Skeletal muscle satellite cell (primary cell): ENCODE measurements around the gene RAPH1.

Experiments
- H3K27me3 ChIP-seq: 2 replicates; pipeline ENCODE4 v1.7.0; 2013; ENCODE audit warnings: low read length; ENCODE audit not compliant: control insufficient read depth, insufficient read depth
- H3K36me3 ChIP-seq: 2 replicates; pipeline ENCODE4 v1.7.0; 2013; ENCODE audit warnings: mild to moderate bottlenecking, control low read depth, low read length; ENCODE audit not compliant: insufficient read depth
- H3K4me1 ChIP-seq: 2 replicates; pipeline ENCODE4 v1.7.0; 2013; ENCODE audit warnings: low read length; ENCODE audit not compliant: control insufficient read depth, insufficient read depth
- H3K4me2 ChIP-seq: 2 replicates; pipeline ENCODE4 v1.7.0; 2013; ENCODE audit warnings: mild to moderate bottlenecking, low read length
- H3K4me3 ChIP-seq: 2 replicates; pipeline ENCODE4 v1.7.0; 2013; ENCODE audit warnings: low read length
- H3K9ac ChIP-seq: 2 replicates; pipeline ENCODE4 v1.7.0; 2013; ENCODE audit warnings: mild to moderate bottlenecking, low read depth, low read length, moderate library complexity
- H3K9me3 ChIP-seq: replicated peaks from 2 replicates; pipeline ENCODE4 v1.7.0; 2013; ENCODE audit warnings: mild to moderate bottlenecking, control low read depth, low read length

RAPH1 gene

DNA sequence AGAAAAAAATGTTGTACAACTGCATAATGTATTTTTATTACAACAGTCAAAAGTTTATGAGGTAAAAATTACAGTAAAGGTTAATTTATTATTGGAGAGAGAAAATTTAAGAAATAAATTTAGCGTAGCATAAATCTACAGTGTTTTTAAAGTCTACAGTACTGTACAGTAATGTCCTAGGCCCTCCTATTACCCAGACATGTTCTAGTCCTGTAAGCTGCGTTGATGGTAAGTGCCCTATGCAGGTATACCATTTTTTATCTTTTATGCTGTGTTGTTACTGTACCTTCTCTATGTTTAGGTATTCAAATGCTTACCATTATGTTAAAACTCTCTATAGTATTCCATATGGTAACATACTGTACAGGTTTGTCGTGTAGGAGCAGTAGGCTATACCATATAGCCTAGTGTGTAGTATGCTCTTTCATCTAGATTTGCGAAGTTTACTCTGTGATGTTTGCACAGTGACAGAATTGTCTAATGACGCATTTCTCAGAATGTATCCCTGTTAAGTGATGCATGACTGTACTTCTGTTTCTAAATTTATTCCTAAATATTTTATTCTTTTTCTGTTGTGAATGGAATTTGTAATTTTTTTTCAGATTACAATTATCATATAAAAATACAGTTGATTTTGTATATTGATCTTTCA is 182.4 kb downstream of the RAPH1 start:
- no peak overlapping the region for H3K9ac ChIP-seq
- H3K4me2 ChIP-seq, result no peak overlapping the region
- no peaks in the 10 kb centered on the region for H3K4me1 ChIP-seq
- H3K4me3 ChIP-seq, result no peak overlapping the region
- H3K36me3 ChIP-seq, result peaks cover 5% of the 10 kb centered on the region
- H3K9me3 ChIP-seq, result no peaks in the 10 kb centered on the region
- H3K27me3 ChIP-seq, result no peaks in the 10 kb centered on the region

DNA sequence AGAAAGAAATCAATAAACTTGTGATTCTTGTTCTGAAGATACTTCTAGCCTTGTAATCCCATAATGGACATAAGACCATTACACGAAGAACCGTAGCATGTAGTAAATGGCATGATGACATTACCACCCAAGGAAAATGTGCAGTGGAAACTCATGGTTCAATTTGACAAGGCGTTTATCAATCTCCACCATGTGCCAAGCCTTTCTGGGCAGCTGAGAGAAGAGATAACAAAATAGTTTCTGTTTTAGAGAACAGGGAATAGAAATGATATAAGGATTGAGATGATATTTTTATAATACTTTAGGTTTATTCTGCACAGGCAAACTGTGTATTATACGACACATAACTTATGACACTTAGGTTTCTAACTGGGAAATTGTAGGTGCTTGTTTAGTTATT is 187.7 kb downstream of the RAPH1 start:
- H3K9ac ChIP-seq, result no peak overlapping the region
- H3K4me3 ChIP-seq, result no peak overlapping the region
- H3K4me1 ChIP-seq, result no peaks in the 10 kb centered on the region
- no peak overlapping the region for H3K4me2 ChIP-seq
- peaks cover 13% of the 10 kb centered on the region for H3K36me3 ChIP-seq
- no peaks in the 10 kb centered on the region for H3K9me3 ChIP-seq
- no peaks in the 10 kb centered on the region for H3K27me3 ChIP-seq

GRCh38 chr2:203346612-203347011 is 188.5 kb downstream of the RAPH1 start:
- Histone ChIP-seq H3K4me2 (no peak overlapping the region), H3K9ac (no peak overlapping the region), H3K4me3 (no peak overlapping the region), H3K9me3 (no peaks in the 10 kb centered on the region), H3K4me1 (peaks cover 7% of the 10 kb centered on the region), H3K27me3 (no peaks in the 10 kb centered on the region), H3K36me3 (peaks cover 9% of the 10 kb centered on the region)

DNA sequence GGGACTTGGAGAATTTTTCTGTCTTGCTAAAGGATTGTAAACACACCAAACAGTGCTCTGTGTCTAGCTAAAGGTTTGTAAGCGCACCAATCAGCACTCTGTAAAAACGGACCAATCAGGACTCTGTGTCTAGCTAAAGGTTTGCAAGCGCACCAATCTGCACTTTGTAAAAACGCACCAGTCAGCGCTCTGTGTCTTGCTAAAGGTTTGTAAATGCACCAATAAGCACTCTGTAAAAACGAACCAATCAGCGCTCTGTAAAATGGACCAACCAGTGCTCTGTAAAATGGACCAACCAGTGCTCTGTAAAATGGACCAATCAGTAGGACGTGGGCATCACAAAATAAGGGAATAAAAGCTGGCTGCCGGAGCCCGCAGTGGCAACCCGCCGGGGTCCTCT is 190.4 kb downstream of the RAPH1 start:
- Histone ChIP-seq H3K4me3 (no peak overlapping the region), H3K4me2 (no peak overlapping the region), H3K9ac (no peak overlapping the region), H3K9me3 (no peaks in the 10 kb centered on the region), H3K36me3 (peaks cover 11% of the 10 kb centered on the region), H3K27me3 (no peaks in the 10 kb centered on the region), H3K4me1 (peaks cover 26% of the 10 kb centered on the region)
